Loucy (cell line): ENCODE measurements around the gene PLEKHA7.
A peak's percentile ranks its signal among the peaks of the same experiment; 100 is the strongest.

Experiments used
- H2AFZ ChIP-seq: fragments of 200-600 bp; sonication (generic); 2 replicates; pipeline ENCODE4 v1.6.0; 2016; ENCODE audit warnings: antibody characterized with exemption, mild to moderate bottlenecking, low read length, moderate library complexity
- H3F3A ChIP-seq: fragments of 200-600 bp; 2 replicates; pipeline ENCODE4 v1.6.0; 2016; ENCODE audit warnings: antibody characterized with exemption, low read depth, mild to moderate bottlenecking
- H3K27me3 ChIP-seq: fragments of 200-600 bp; sonication (generic); 2 replicates; pipeline ENCODE4 v1.6.1; 2014; ENCODE audit warnings: low read length, mild to moderate bottlenecking; ENCODE audit not compliant: insufficient read depth, poor library complexity, severe bottlenecking
- H3K36me3 ChIP-seq: fragments of 200-600 bp; sonication (generic); 2 replicates; pipeline ENCODE4 v1.6.1; 2016; ENCODE audit warnings: low read length; ENCODE audit not compliant: insufficient read depth
- H3K4me1 ChIP-seq: fragments of 200-600 bp; sonication (generic); 2 replicates; pipeline ENCODE4 v1.5.1; 2014; ENCODE audit warnings: low read length, mild to moderate bottlenecking; ENCODE audit not compliant: insufficient read depth, poor library complexity, severe bottlenecking
- H3K4me2 ChIP-seq: fragments of 200-600 bp; sonication (generic); 2 replicates; pipeline ENCODE4 v1.6.0; 2014; ENCODE audit warnings: antibody characterized with exemption, low read length, low read depth, mild to moderate bottlenecking; ENCODE audit not compliant: poor library complexity, severe bottlenecking
- H3K4me3 ChIP-seq: fragments of 200-600 bp; sonication (generic); 2 replicates; pipeline ENCODE4 v1.5.1; 2014; ENCODE audit warnings: low read length, mild to moderate bottlenecking, mixed read lengths; ENCODE audit not compliant: poor library complexity, severe bottlenecking
- H3K79me2 ChIP-seq: fragments of 200-600 bp; sonication (generic); 2 replicates; pipeline ENCODE4 v1.6.1; 2014; ENCODE audit warnings: low read length; ENCODE audit not compliant: insufficient read depth
- H3K9ac ChIP-seq: fragments of 200-600 bp; sonication (generic); 2 replicates; pipeline ENCODE4 v1.6.0; 2014; ENCODE audit warnings: mild to moderate bottlenecking, low read depth, low read length, moderate library complexity; ENCODE audit not compliant: poor library complexity, severe bottlenecking
- H3K9me2 ChIP-seq: fragments of 200-600 bp; sonication (generic); replicated peaks from 2 replicates; pipeline ENCODE4 v1.6.1; 2016; ENCODE audit warnings: low read depth, low read length, mixed read lengths
- H3K9me3 ChIP-seq: fragments of 200-600 bp; sonication (generic); 2 replicates; pipeline ENCODE4 v1.6.1; 2014; ENCODE audit warnings: mild to moderate bottlenecking, antibody characterized with exemption, low read length, low read depth; ENCODE audit not compliant: insufficient read depth
- H4K20me1 ChIP-seq: fragments of 200-600 bp; sonication (generic); 2 replicates; pipeline ENCODE4 v1.6.0; 2014; ENCODE audit warnings: antibody characterized with exemption, low read length, mild to moderate bottlenecking; ENCODE audit not compliant: insufficient read depth, poor library complexity, severe bottlenecking
- EZH2phosphoT487 ChIP-seq: fragments of 200-600 bp; IDR thresholded peaks from 2 replicates; pipeline ENCODE4 v1.6.1; 2018; ENCODE audit warnings: antibody characterized with exemption, mild to moderate bottlenecking, moderate library complexity, borderline replicate concordance
- TF ChIP-seq, protein P1 (sequence below): fragments of 200-600 bp; sonication (generic); conservative IDR thresholded peaks from 2 replicates; pipeline ENCODE4 v1.5.1; 2014; ENCODE audit warnings: mild to moderate bottlenecking, antibody characterized with exemption, low read length

PLEKHA7 gene

DNA sequence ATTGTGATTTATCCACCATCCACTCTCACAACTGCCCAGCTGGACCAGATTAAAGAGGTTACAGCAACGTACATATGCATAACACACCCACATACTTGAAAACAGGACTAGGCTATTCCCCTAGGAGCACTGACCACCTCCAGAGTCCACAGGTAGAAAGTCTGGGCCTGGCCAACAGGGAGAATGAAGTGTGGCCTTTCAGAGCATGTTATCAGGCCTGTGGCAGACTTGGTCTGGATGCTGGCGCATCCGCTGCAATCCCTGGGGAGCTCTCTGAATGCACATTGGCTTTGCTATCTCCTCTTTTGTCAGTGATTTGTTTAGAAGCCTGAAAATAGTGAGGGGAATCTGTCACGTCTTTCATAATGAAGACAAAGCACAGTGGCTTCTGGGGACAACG lies 189.1 kb downstream of the PLEKHA7 start:
- no peaks in the 10 kb centered on the region for H3K27me3 ChIP-seq
- peaks cover 20% of the 10 kb centered on the region; the same call in 1 of the 2 replicates for H3K36me3 ChIP-seq
- H3F3A ChIP-seq, result no peaks in the 10 kb centered on the region
- H2AFZ ChIP-seq, result no peak overlapping the region
- no peak overlapping the region for H3K4me2 ChIP-seq
- H3K9me3 ChIP-seq, result no peaks in the 10 kb centered on the region
- no peaks in the 10 kb centered on the region for H3K79me2 ChIP-seq
- TF ChIP-seq, protein P1, sequence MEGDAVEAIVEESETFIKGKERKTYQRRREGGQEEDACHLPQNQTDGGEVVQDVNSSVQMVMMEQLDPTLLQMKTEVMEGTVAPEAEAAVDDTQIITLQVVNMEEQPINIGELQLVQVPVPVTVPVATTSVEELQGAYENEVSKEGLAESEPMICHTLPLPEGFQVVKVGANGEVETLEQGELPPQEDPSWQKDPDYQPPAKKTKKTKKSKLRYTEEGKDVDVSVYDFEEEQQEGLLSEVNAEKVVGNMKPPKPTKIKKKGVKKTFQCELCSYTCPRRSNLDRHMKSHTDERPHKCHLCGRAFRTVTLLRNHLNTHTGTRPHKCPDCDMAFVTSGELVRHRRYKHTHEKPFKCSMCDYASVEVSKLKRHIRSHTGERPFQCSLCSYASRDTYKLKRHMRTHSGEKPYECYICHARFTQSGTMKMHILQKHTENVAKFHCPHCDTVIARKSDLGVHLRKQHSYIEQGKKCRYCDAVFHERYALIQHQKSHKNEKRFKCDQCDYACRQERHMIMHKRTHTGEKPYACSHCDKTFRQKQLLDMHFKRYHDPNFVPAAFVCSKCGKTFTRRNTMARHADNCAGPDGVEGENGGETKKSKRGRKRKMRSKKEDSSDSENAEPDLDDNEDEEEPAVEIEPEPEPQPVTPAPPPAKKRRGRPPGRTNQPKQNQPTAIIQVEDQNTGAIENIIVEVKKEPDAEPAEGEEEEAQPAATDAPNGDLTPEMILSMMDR, result no peak
- no peak for TF ChIP-seq EZH2phosphoT487
- H4K20me1 ChIP-seq, result no peaks in the 10 kb centered on the region
- H3K4me1 ChIP-seq, result no peaks in the 10 kb centered on the region
- no peak overlapping the region for H3K9ac ChIP-seq
- no peaks in the 10 kb centered on the region for H3K9me2 ChIP-seq
- no peak overlapping the region for H3K4me3 ChIP-seq

DNA sequence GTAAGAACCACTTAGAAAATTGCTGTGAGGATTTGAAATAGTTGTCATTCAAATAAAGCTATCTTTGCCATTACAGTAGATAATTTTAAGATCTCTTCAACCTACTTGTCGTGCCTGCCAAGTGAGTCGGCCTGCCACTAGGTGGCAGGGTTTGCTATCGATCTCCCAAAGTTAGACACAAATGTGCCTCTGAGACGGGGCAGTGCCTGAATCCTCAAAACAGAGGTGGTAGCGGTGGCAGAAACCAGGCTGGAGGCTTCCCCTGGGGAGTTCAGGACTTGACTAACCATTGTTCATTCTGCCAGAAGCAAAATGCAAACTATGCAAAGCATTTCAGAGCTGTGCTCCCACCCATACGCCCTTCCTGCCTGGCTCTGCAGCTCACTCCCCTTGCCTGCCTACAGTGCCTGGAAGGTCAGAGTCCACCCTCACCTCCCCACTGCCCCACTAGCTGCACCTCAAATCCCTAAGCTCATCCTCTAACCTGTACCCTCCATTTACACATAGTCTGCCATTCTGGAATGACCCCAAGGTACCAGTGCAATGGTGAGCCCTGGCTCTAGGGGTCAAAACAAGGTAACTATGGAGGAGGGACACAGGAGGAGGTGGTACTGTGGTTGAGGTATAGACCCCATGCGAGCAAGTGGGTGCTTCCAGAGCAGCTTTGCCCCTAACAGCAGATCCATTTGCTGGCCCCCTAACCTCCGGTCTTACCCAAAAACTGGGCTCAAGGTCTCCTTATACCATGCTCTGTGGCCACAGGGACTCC lies 193.7 kb downstream of the PLEKHA7 start:
- no peaks in the 10 kb centered on the region for H3K27me3 ChIP-seq
- no peaks in the 10 kb centered on the region for H3K79me2 ChIP-seq
- H2AFZ ChIP-seq, result peak overlapping the region; percentile 66; the same call in 1 of the 2 replicates
- no peaks in the 10 kb centered on the region for H3K4me1 ChIP-seq
- H3K9ac ChIP-seq, result no peak overlapping the region
- no peak overlapping the region for H3K4me3 ChIP-seq
- H3F3A ChIP-seq, result no peaks in the 10 kb centered on the region
- no peaks in the 10 kb centered on the region for H3K9me3 ChIP-seq
- no peaks in the 10 kb centered on the region for H3K9me2 ChIP-seq
- no peak overlapping the region for H3K4me2 ChIP-seq
- H3K36me3 ChIP-seq, result peaks cover 10% of the 10 kb centered on the region; the same call in 1 of the 2 replicates
- TF ChIP-seq, protein P1, result peak; percentile 97
- no peak for TF ChIP-seq EZH2phosphoT487
- no peaks in the 10 kb centered on the region for H4K20me1 ChIP-seq

DNA sequence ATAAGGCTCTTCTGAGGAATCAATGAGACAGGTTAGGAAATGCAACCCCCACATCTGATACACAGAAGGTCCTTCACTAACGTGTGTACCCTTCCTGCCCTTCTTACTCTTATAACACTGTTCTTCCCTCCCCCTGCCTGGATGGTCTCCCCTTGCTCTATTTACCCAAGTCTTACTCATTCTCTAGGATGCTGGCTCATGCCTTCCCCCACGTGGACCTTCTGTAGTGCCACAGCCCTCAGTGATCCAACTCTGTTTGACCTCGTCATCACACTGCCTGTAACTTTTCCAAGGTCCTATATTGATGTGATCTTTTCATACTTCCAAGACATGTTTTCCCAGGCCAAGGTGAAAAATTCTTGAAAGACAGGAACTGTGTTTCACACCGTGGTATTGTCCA lies 195.9 kb downstream of the PLEKHA7 start:
- Histone ChIP-seq H3K9ac (no peak overlapping the region), H3K4me2 (no peak overlapping the region), H3K4me1 (no peaks in the 10 kb centered on the region), H4K20me1 (no peaks in the 10 kb centered on the region), H3K4me3 (no peak overlapping the region), H3K9me3 (no peaks in the 10 kb centered on the region), H2AFZ (no peak overlapping the region), H3K79me2 (no peaks in the 10 kb centered on the region), H3K9me2 (no peaks in the 10 kb centered on the region), H3K27me3 (no peaks in the 10 kb centered on the region), H3F3A (no peaks in the 10 kb centered on the region), H3K36me3 (peaks cover 5% of the 10 kb centered on the region; the same call in 1 of the 2 replicates)
- TF ChIP-seq EZH2phosphoT487, result no peak
- TF ChIP-seq, protein P1, result no peak
